ENCODE data around the gene SNX3. TPM values are rescaled to one million over a fixed set of nuclear protein-coding genes. Genes with fewer than 3 reads are reported as not detected.
"Not testable (repeated sequence)": the region's sequence is repeated elsewhere in the genome, so short reads cannot be mapped to it uniquely, and the experiment has no call there.

Gene SNX3
- polyA plus RNA-seq, 1 experiment, result 406 TPM

- no peak for DNase-seq (ENCODE audit: low read depth, low spot score)
- TF ChIP-seq CTCF (IDR thresholded peaks at IDR 0.05; ENCODE audit: low read depth, low read length), result no peak
- CTCF ChIA-PET, result no interaction called here
- H3K4me3 ChIP-seq (ENCODE audit: low read depth, low read length), result peak overlapping the region; percentile 98
- no peaks in the 10 kb centered on the region; the same call in 1 of the 2 replicates for H3K9me3 ChIP-seq (ENCODE audit: control insufficient read depth, insufficient read depth, low read length)
- H3K27ac ChIP-seq (ENCODE audit: low read depth, low read length), result no peak overlapping the region
- POLR2A ChIA-PET, result no interaction called here
- no peaks in the 10 kb centered on the region for H3K27me3 ChIP-seq (ENCODE audit: control insufficient read depth, insufficient read depth, low read length)
Observed at GRCh38 chr6:108295676-108296075, 34.8 kb upstream of the SNX3 start.

- H3K4me3 ChIP-seq (ENCODE audit: low read depth, low read length), result peak within 1 kb of the TSS; percentile 98
- CTCF ChIA-PET, result interaction anchor here (0.5 kb wide), 1 partner anchor 41 kb away, joined by 7 read pairs; no protein-coding TSS in a partner anchor
- no peaks in the 10 kb centered on the region for H3K27me3 ChIP-seq (ENCODE audit: control insufficient read depth, insufficient read depth, low read length)
- DNase-seq (ENCODE audit: low read depth, low spot score), result peak; percentile 55
- H3K9me3 ChIP-seq (ENCODE audit: control insufficient read depth, insufficient read depth, low read length), result no peaks in the 10 kb centered on the region; the same call in 1 of the 2 replicates
- peak within 1 kb of the TSS; percentile 84 for H3K27ac ChIP-seq (ENCODE audit: low read depth, low read length)
- no peak for TF ChIP-seq CTCF (IDR thresholded peaks at IDR 0.05; ENCODE audit: low read depth, low read length)
- POLR2A ChIA-PET, result interaction anchor here (0.5 to 1.1 kb wide), 4 partner anchors 13 to 232 kb away, joined by 3 to 9 read pairs (median 3); partner anchors contain the start of gene SNX3
Observed at GRCh38 chr6:108294727-108295625, 34.1 kb upstream of the SNX3 start, which contains the start of gene AFG1L. Gene AFG1L, plus strand, starts transcription at chr6:108295054. Its CDS starts 26 bp downstream, at chr6:108295080.

- ChIA-PET CTCF (no interaction called here), POLR2A (interaction anchor here (0.5 to 1.1 kb wide), 4 partner anchors 12 to 233 kb away, joined by 3 to 9 read pairs (median 3); partner anchors contain the start of gene SNX3)
- no peak for TF ChIP-seq CTCF (IDR thresholded peaks at IDR 0.05; ENCODE audit: low read depth, low read length)
- Histone ChIP-seq H3K27me3 (ENCODE audit: control insufficient read depth, insufficient read depth, low read length) (no peaks in the 10 kb centered on the region), H3K27ac (ENCODE audit: low read depth, low read length) (peak overlapping the region; percentile 84), H3K4me3 (ENCODE audit: low read depth, low read length) (peak overlapping the region; percentile 98), H3K9me3 (ENCODE audit: control insufficient read depth, insufficient read depth, low read length) (no peaks in the 10 kb centered on the region; the same call in 1 of the 2 replicates)
- DNase-seq (ENCODE audit: low read depth, low spot score), result no peak
Observed at GRCh38 chr6:108294297-108294726, 33.5 kb upstream of the SNX3 start.

- peak overlapping the region; percentile 98; the same call in 1 of the 2 replicates for H3K4me3 ChIP-seq (ENCODE audit: low read depth, low read length)
- H3K9me3 ChIP-seq (ENCODE audit: control insufficient read depth, insufficient read depth, low read length), result no peaks in the 10 kb centered on the region; the same call in 1 of the 2 replicates
- ChIA-PET CTCF (interaction anchor here (0.6 kb wide), 1 partner anchor 383 kb away, joined by 3 read pairs; no protein-coding TSS in a partner anchor), POLR2A (interaction anchor here (1.1 kb wide), 1 partner anchor 14 kb away, joined by 3 read pairs; no protein-coding TSS in a partner anchor)
- DNase-seq (ENCODE audit: low read depth, low spot score), result no peak
- no peak overlapping the region for H3K27ac ChIP-seq (ENCODE audit: low read depth, low read length)
- no peaks in the 10 kb centered on the region for H3K27me3 ChIP-seq (ENCODE audit: control insufficient read depth, insufficient read depth, low read length)
- no peak for TF ChIP-seq CTCF (IDR thresholded peaks at IDR 0.05; ENCODE audit: low read depth, low read length)
Observed at GRCh38 chr6:108293527-108294296, 32.9 kb upstream of the SNX3 start.

GRCh38 chr6:108292561-108292960 is 31.7 kb upstream of the SNX3 start:
- H3K4me3 ChIP-seq (ENCODE audit: low read depth, low read length); CTCF ChIA-PET; POLR2A ChIA-PET; H3K27me3 ChIP-seq (ENCODE audit: control insufficient read depth, insufficient read depth, low read length); H3K27ac ChIP-seq (ENCODE audit: low read depth, low read length); H3K9me3 ChIP-seq (ENCODE audit: control insufficient read depth, insufficient read depth, low read length); DNase-seq (ENCODE audit: low read depth, low spot score): not testable (repeated sequence)
